Astrocyte of the spinal cord (primary cell): ENCODE results near the gene UBE2G2.

ENCODE experiments used
- DNase-seq: peaks from one replicate; pipeline ENCODE4 v3.0.0; 2011; ENCODE audit warnings: low read depth, low spot score
- H3K4me3 ChIP-seq: 2 replicates; pipeline ENCODE4 v1.5.1; 2011; ENCODE audit warnings: low read depth, mild to moderate bottlenecking, low read length, moderate library complexity
- in situ Hi-C: cut with HindIII; loops from 2 replicates; pipeline ENCODE4 v1.10.0; 2017; ENCODE audit warnings: low sequenced_read_pairs
- TF ChIP-seq, protein P1 (sequence below): IDR thresholded peaks from 2 replicates; pipeline ENCODE4 v1.5.1; 2012; ENCODE audit warnings: low read depth, mild to moderate bottlenecking, low read length, inconsistent platforms

Gene UBE2G2

DNA sequence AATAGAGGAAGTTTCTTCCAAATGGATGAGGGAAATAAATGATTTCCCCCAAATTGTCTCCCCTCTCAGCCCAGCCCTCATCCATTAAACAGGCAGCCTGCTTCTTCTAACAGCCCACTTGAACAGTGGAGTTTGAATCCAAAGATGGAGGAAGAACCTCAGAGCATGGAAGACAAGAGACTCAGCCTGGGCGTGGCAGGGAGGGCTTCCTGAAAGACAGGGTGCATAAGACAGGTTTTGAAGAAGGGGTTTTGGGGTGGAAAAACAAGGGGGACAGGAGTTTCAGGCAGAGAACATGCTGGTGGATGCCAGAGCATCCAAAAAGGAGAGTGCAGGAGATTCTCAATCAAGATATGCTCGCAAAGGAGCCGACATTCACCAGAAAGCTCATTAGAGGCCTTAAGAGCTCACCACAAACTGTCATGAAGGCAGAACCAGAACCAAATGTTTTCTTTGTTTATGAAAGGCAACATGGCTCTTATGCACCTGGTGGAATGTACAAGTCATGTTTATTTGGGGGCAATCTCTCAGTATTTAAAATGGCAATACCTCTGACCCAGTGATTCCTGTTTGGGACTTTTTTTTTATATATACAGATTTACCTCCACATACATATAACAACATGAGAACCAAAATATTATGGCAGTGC is 63.8 kb downstream of the UBE2G2 start:
- H3K4me3 ChIP-seq = no peak overlapping the region
- TF ChIP-seq, protein P1, sequence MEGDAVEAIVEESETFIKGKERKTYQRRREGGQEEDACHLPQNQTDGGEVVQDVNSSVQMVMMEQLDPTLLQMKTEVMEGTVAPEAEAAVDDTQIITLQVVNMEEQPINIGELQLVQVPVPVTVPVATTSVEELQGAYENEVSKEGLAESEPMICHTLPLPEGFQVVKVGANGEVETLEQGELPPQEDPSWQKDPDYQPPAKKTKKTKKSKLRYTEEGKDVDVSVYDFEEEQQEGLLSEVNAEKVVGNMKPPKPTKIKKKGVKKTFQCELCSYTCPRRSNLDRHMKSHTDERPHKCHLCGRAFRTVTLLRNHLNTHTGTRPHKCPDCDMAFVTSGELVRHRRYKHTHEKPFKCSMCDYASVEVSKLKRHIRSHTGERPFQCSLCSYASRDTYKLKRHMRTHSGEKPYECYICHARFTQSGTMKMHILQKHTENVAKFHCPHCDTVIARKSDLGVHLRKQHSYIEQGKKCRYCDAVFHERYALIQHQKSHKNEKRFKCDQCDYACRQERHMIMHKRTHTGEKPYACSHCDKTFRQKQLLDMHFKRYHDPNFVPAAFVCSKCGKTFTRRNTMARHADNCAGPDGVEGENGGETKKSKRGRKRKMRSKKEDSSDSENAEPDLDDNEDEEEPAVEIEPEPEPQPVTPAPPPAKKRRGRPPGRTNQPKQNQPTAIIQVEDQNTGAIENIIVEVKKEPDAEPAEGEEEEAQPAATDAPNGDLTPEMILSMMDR = no peak
- peak; percentile 62 for DNase-seq
- in situ Hi-C loops = no loop called here

- H3K4me3 ChIP-seq = no peak overlapping the region
- TF ChIP-seq, protein P1 = no peak
- no peak for DNase-seq
- in situ Hi-C loops = no loop called here
Observed at GRCh38 chr21:44736291-44737004, 65.2 kb downstream of the UBE2G2 start.

- no peak for DNase-seq
- in situ Hi-C loops = no loop called here
- TF ChIP-seq, protein P1 = no peak
- H3K4me3 ChIP-seq = no peak overlapping the region
Observed at GRCh38 chr21:44735821-44736220, 65.8 kb downstream of the UBE2G2 start.

DNA sequence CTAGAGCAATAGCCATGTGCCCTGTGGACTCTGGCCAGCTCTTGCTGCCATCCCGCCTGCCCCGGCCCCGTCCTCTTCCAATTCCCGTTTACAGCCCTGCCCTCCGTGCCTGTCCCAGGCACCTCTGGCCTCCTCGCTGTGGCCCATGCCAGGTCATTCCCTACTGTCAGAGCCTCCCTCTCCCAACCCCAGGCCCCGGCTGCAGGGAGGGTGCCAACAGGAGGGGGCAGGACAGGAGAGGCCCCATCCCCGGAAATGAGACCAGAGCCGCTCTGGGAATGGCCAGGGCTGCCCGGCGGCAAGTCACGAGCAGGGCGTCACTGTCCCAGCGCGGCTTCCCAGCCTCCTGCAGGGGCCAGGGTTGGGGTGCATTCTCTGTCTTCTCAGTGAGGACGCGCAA is 66.8 kb downstream of the UBE2G2 start:
- no peak for DNase-seq
- TF ChIP-seq, protein P1 = no peak
- H3K4me3 ChIP-seq = no peak overlapping the region
- in situ Hi-C loops = no loop called here

- H3K4me3 ChIP-seq = no peak overlapping the region
- in situ Hi-C loops = no loop called here
- TF ChIP-seq, protein P1 = no peak
- DNase-seq = no peak
Observed at GRCh38 chr21:44734026-44734745, 67.4 kb downstream of the UBE2G2 start.

DNA sequence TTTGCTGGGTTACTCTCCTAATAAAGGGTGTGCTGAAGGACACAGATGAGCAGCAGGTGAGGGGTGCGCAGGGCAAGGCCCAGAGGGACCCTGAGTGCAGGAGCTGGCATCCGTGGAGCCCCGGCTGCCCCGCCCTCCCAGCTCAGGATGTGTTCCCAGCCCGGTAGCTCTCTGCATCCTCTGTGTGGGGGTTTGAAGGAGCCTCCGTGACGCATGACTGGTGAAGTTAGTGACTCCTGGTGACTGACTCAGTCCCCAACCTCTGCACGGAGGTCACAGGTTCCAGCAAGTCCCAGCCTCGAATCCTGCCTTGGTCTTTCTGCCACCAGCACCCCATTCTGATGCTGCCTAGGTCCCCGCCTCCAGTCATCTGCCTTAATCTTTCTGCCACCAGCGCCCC is 68.7 kb downstream of the UBE2G2 start:
- in situ Hi-C loops = no loop called here
- TF ChIP-seq, protein P1 = no peak
- no peak for DNase-seq
- H3K4me3 ChIP-seq = no peak overlapping the region
